Embryonic facial prominence (tissue), 1 donor: ENCODE measurements around the gene ACKR4.
A peak's percentile ranks its signal among the peaks of the same experiment; 100 is the strongest.
"Not testable (repeated sequence)": the region's sequence is repeated elsewhere in the genome, so short reads cannot be mapped to it uniquely, and the experiment has no call there.

Experiments used
- DNase-seq: peaks from one replicate; pipeline ENCODE4 v3.0.0-alpha.2; 2016; ENCODE audit errors: extremely low spot score

ACKR4 gene

GRCh38 chr3:132596816-132597433 is at the start of gene ACKR4:
Gene ACKR4 (plus strand): TSS chr3:132597270. CDS start chr3:132600398, 3,128 bp downstream.
- DNase-seq, result no peak

- DNase-seq, result no peak
These were observed 47.9 kb upstream of the ACKR4 start for GRCh38 chr3:132549169-132549568.

DNA sequence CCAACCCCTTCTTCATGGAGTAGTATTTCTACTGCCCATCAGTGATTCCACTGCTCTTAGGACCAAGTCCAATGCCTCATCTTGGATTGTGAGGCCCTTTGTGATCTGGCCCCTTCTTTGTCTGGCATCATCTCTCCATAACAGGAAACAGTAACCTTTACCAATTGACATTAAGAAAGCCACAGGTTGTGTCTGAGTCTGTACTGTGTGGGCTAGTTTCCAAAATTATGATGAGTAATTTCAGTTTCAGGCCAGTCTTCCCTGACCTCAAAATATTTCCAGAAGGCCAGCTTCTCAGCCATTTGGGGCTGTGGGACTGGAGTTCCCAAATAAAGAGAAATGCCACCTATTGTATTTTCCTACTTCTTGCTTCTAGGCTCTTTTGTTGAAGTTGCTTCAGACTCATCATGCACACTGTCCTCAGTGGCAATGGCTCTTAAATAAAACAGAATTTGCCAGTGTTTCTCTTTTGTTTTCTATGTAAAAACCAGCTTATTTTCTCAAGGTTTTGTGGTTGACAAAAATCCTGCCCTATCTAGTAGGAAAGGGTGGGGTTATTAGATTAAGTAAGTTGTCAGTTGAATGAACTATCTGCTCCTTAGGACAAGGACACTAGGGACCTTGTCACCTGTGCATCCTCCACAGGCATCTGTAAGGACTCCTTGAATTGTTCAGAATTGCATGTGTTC is 47.0 kb upstream of the ACKR4 start:
- DNase-seq, result no peak

- no peak for DNase-seq
These were observed 46.3 kb upstream of the ACKR4 start for GRCh38 chr3:132550579-132551305.

GRCh38 chr3:132553826-132554225 is 43.2 kb upstream of the ACKR4 start:
- DNase-seq, result no peak

DNA sequence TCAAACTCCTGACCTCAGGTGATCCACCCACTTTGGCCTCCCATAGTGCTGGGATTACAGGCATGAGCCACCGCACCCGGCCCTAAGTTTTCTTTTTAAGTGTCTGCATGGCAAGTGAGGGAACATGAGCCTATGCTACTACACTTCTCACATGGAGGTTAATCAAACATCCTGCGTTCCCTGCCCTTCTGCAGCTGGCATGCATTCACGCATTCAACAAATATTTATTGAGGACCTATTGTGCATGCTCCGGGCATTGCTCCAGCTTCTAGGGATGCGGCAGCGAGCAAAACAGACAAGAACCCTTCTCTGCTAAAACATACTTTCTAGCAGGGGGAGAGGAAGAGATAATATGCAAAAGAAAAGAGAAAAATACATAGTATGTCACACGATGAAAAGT is 42.6 kb upstream of the ACKR4 start:
- DNase-seq, result no peak

- DNase-seq, result no peak
These were observed 41.6 kb upstream of the ACKR4 start for GRCh38 chr3:132555306-132556035.

GRCh38 chr3:132556036-132556386 is 41.1 kb upstream of the ACKR4 start:
- not testable (repeated sequence) for DNase-seq

GRCh38 chr3:132556508-132557159 is 40.4 kb upstream of the ACKR4 start:
- DNase-seq, result no peak

DNA sequence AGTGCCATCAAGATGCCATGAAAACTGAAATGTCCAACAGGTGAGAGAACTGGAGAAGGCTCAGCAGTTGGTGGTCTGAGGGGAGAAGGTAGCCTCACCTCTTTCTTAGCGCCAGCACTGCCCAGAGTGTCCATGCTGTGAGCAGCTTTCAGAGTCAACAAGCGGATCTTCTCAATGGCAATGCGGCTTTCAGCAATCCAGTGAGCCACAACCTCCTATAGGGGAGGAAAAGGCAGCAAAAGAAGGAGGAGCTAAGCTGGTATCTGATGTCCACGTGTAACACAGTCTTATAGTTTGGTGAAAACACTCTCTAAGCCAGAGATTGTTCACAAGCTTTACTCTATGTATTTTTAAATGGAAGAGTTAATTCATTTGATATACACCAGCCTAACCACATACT is 36.1 kb upstream of the ACKR4 start:
- DNase-seq, result no peak

GRCh38 chr3:132563420-132564069 is 33.5 kb upstream of the ACKR4 start:
- no peak for DNase-seq

- DNase-seq, result no peak
These were observed 33.0 kb upstream of the ACKR4 start for GRCh38 chr3:132564070-132564465.

DNA sequence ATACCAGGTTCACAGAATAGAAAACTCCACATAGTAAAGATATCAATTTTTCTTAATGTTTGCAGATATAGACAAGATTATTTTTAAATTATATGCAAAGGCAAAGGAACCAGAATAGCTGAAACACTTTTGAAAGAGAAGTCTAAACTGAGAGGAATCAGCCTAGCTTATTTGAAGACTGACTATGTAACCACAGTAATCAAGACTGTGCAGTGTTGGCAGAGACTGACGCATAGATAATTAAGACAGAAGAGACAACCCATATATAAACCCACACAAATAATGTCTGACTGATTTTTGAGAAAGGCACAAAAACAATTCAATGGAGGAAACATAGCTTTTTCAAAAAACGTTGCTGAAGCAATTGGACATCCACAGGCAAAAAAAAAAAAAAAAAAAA is 28.6 kb upstream of the ACKR4 start:
- no peak for DNase-seq

DNA sequence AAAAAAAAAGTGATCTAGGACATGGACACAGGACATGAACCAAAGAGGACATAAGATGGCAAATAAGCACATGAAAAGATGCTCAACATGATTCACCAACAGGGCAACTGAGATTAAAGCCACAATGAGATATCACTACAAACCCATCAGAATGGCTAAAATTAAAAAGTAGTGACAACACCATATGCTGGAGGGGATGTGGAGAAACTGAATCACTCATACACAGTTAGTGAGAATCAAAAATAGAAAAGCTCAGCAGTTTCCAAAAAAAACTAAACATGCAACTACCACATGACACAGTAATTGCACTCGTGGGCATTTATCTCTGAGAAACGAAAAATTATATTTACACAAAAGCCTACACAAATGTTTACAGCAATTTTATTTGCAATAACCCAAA is 27.9 kb upstream of the ACKR4 start:
- DNase-seq, result no peak

- DNase-seq, result no peak
These were observed 27.5 kb upstream of the ACKR4 start for GRCh38 chr3:132569580-132569979.

GRCh38 chr3:132570016-132570415 is 27.1 kb upstream of the ACKR4 start:
- DNase-seq, result no peak

- DNase-seq, result peak; percentile 16
These were observed 23.3 kb upstream of the ACKR4 start for GRCh38 chr3:132573797-132574211.

- no peak for DNase-seq
These were observed 9.7 kb upstream of the ACKR4 start for GRCh38 chr3:132587401-132587800.

- DNase-seq, result no peak
These were observed 4.9 kb upstream of the ACKR4 start for GRCh38 chr3:132592216-132592615.

GRCh38 chr3:132593241-132593946 is 3.7 kb upstream of the ACKR4 start:
- DNase-seq, result no peak

- DNase-seq, result no peak
These were observed 3.1 kb upstream of the ACKR4 start for GRCh38 chr3:132593947-132594323.
